Kasumi-1 (cell line): ENCODE measurements around the gene TRIM7.
"Not testable (repeated sequence)": the region's sequence is repeated elsewhere in the genome, so short reads cannot be mapped to it uniquely, and the experiment has no call there.

Experiments
- DNase-seq, 2 experiments: peaks; one replicate each; lab custom pipeline; 2025; lab: John Stamatoyannopoulos, UW

TRIM7 gene

DNA sequence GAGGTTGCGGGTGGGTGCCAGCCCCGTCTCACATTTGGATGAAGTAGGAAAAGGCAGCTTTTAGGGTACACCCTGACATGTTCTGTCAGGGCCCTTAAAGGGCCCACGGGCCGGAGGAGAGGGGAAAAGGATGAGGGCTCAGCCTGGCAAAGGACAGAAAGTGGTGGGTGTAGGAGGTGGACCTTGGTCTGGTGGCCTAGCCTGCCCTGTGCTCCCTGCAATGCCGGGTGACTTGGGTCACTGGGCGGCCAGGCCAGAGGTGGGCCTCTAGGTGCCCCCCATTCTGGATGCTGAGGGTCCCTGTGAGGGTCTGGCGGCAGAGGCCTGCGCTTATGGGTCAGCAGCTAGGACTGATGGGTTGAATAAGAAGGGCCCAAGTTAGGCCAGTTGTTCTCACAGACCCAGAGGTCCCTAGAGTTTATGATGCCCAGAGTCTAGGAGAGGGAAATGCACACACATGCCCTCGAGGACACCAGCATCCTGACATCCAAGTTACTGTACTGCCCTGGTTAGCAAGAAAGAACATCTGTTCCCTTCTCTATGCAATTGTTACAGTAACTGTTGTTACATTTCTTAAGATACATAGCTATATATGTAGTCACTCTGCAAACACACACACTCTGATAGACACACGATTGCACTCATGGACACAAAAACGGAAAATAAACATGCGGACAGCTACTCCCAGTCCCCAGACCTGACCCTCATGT lies 12.5 kb downstream of the TRIM7 start:
- no peak for DNase-seq

DNA sequence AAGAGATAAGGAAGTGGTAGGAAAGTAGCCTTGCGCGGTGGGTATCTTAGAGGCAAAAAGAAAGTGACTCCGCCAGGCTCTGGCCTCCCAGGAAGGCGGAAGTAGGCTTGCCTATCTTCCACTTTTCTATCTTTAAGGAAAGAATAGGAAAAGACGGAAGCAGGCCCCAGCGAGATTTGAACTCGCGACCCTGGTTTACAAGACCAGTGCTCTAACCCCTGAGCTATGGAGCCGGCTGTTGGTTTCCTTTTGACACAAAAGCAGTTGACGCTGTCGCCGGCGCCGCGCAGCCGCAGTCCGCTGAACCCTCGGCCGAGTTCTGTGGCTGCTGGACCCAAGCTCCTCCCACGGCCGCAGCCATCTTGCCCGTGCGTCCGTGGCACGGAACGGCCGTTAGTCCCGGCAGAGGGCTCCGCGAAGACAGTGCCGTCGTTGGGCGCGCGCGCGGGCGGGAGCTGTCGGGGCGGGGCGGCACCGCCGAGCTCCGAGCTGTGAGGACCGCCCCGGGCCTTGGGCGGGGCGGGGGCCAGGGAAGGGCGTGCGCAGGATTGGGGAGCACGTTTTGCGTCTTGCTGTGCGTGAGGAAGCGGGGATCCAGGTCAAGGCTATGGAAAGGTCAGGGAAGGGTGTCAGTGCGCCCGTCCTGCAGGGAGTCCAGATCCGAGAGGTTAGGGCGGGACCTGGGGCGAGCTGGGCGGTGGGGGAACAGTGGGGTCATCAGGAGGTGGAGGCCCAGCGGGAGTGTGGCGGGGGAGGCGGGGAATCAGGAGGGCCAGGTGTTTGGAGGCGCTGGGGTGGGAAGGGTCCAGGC lies 13.3 kb downstream of the TRIM7 start:
- DNase-seq, result no peak

DNA sequence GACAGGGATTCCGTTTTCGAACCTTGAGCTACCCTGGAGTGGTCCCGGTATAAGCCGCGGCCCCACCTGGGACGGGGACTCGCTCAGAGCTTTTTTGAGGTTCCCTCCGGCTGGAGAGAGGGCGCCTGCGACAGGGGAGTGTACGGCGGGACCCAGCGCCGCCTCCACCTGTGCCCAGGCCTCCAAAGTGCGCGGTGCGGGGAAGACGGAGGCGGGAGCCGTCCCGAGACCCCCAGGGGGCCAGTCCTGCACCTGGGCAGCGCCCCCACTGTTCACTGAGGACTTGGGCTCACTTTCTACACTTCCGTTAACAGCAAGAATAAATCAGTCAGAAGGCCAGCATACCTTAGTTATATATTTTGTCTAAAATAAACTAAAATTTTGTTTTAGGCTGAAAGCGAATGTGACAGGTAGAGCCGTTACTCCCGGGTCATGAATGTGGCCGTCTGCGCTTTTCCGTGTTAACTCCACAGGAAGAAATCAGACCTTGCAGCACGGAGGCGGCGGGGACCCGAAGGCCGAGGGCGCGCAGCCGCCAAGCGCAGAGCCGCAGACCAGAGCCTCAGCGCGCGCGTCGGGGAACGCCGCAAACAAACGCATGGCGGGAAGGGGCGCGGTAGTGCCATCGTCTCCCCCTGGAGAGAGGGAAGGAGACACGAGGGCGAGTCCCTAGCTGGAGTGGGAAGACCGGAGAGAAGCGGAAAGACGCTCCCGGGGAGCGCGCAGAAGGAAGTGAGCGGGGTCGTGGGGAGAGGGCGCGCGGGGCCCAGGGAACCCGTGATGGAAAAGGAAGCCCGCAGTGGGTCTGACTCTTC lies 14.1 kb downstream of the TRIM7 start:
- no peak for DNase-seq

DNA sequence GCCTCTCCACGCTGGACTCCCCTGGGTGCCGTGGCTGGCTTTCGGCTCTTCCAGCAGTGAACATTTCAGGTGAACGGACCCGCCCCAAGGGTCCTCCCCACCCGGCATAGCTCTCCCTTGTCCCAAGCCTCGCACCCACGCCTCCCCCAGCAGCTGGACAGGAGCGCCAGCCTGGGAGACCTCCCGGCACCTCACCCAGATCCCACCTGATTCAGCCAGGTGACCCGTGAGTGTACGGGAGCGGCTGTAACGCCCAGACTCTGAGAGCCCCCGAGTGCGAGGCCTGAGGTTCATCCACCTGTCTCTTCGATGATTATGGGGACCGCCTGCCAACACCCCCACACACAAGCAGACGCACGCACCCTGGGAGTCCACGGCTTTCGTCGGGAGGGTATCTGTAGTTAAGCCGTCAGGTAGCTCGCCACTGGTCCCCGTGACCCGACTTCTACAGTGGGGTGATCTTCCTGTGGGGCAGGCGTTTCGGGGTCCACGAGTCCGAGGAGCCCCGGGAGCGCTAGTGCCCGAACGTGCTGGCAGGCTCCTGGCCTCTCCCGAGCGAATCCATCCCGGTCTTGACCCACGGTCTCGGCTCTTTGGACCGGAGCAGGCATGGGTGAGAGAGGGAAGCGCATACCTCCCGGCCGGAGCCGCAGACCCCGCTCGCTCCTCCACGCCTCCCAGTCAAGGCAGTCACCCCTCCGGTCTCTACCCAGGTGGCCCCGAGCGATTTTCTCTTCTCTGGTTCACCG lies 14.9 kb downstream of the TRIM7 start:
- DNase-seq, result no peak

DNA sequence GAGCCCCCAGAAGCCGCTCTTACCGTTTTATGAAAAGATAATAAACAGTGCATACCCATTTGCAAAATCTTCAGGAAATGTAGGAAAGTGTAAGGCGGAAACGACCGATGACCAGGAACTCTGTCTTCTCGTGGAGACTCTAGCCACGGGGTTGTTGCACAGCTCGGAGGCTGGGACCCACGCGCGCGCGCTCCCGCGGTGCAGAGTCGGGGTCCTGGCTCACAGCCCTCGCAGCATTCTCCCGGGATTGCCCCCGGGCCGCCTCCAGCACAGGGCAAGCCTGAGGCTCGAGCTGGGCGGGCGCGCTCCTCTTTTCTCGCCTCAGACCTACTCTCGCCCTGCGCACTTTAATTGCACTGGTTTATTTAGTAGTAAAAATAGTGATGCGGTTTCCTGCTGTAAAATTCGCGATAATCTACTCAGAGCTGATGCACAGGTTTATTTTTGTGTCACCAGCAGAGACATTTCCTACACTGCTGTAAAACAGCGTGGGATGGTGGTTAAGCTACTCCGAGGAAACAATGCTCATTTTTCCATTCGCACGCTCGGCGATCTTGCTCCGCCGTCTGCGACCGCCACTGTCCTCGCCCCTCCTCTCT lies 15.5 kb downstream of the TRIM7 start:
- DNase-seq, result no peak

DNA sequence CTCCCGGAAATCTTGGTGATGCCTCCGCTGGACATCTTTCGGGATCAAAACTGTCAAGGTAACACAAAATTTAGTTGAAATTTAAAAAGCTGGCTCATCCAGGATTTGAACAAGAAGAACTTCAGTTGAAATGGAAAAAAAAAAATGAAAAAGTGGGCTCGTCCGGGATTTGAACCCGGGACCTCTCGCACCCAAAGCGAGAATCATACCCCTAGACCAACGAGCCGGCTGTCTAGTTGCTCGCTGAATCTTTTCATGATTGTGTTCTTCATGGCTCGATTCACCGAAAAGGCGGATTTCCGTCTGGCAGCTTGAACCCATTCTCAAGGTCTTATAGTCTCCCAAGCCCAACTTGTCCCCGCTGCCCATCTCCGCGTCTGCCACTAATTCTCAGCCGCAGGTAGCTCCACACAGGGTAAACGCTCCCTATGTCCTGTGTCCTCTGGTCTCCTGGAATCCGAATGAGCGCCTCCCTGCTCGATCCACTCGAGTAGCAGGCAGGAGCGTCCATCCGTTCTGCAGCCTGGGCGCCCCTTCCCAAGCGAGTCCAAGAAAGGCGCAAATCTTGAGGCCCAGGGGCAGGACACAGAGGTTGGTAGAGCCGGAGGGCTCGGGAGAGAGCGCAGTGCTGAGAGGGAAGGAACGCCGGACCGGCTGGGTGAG lies 16.2 kb downstream of the TRIM7 start:
- DNase-seq, result no peak

DNA sequence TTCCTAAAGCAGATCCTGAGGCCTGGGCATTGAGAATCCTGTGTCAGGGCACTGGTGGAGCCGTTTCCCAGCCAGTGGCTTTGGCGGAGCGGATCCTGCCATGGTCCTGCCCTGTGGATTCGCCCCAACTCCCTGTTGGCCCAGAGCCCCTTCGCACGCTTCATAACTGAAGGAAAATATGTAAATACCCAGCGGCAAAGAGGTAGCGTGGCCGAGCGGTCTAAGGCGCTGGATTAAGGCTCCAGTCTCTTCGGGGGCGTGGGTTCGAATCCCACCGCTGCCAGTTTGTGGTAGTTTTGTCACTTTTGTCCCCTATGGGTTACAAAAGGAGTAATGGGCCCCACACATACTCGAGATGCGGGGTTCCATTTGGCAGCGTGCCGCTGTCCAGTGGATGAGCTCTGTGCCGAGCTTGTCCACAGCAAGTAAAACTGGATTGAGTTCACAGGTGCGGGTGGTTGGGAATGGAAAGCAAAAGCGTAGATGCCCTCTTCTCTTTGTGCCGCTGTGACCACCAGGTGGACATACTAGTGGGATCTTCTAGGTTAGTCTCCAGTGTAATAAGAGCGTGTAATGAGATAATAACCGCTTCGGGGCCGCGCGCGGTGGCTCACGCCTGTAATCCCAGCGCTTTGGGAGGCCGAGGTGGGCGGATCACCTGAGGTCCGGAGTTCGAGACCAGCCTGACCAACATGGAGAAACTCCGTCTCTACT lies 17.3 kb downstream of the TRIM7 start:
- no peak for DNase-seq

DNA sequence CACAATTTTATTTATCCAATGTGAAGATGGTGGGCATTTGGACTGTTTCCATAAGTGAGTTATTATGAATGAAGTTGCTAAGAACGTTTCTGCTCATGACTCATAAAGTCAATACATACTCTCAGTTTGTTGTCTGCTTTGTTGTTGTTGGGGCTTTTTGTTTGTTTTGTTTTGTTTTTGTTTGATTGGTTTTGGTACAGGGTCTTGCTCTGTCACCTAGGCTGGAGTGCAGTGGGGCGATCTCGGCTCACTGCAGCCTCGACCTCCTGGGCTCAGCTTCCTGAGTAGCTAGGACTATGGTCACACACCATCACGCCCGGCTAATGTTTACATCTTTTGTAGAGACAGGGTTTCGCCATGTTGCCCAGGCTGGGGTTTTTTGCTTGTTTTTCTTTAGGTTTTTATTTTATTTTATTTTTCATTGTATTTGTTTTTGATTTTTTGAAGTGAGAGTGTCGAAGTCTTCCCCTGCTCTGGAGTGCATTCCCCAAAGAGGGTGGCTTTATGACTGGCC lies 18.0 kb downstream of the TRIM7 start:
- DNase-seq, result no peak

DNA sequence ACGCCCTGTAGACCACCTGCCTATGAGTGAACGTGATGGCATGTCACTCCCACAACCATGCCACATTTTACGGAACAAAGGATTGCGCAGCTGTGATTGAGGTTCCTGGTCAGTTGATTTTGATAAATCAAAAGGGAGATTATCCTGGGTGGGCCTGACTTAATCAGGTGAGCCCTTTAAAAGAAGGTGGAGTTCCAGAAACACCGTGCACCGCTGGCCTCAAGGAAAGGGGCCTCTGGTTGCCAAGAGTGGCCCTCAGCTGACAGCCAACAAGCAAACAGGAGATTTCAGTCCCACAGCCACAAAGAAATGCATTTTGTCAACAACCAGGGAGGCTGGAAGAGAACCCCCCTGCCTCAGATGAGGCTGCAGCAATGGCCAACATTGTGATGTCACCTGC lies 19.0 kb downstream of the TRIM7 start:
- DNase-seq, result no peak

DNA sequence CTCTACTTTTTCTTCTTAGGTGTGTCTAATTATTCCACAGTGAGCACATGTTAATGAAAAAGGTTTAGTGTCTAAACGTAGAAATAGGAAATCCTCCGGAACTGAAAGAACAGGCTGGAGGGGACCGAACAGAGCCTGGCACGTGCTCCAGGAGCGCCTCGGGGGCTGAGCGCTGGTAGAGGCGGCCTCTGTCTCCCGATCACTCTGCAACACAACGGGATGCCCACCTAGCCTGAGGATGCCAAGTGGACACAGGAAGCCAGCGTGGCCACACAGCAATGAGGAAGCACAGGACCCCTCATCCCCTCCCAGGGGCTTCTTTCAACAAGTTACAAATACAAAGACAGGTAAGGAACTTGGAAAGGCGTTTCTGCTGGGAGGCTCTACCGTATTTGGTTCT lies 19.4 kb downstream of the TRIM7 start:
- DNase-seq, result no peak

DNA sequence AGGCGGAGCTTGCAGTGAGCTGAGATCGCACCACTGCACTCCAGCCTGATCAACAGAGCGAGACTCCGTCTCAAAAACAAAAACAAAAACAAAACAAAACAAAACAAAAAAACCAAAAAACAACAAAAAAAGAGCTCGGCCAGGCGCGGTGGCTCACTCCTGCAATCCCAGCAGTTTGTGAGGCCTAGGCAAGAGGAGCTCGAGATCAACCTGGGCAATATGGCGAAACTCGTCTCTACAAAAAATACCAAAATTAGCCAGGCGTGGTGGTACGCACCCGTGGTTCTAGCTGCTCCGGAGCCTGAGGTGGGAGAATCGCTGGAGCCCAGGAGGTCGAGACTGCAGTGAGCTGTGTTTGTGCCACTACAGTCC lies 20.2 kb downstream of the TRIM7 start:
- no peak for DNase-seq

DNA sequence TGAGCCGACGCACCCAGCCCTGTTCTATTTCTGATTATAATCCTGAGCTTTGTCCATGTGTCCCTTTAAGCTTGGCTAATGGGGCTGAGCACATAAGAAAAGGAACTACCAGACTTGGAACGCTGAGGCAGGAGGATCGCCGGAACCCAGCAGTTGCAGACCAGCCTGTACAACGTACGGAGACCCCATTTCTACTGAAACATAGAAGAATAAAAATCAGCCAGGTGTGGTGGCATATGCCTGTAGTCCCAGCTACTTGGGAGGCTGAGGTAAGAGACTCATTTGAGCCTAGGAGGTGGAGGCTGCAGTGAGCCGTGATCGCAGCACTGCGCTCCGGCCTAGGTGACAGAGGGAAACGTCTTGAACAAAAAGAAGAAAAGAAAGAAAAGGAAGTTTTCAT lies 22.3 kb downstream of the TRIM7 start:
- no peak for DNase-seq

DNA sequence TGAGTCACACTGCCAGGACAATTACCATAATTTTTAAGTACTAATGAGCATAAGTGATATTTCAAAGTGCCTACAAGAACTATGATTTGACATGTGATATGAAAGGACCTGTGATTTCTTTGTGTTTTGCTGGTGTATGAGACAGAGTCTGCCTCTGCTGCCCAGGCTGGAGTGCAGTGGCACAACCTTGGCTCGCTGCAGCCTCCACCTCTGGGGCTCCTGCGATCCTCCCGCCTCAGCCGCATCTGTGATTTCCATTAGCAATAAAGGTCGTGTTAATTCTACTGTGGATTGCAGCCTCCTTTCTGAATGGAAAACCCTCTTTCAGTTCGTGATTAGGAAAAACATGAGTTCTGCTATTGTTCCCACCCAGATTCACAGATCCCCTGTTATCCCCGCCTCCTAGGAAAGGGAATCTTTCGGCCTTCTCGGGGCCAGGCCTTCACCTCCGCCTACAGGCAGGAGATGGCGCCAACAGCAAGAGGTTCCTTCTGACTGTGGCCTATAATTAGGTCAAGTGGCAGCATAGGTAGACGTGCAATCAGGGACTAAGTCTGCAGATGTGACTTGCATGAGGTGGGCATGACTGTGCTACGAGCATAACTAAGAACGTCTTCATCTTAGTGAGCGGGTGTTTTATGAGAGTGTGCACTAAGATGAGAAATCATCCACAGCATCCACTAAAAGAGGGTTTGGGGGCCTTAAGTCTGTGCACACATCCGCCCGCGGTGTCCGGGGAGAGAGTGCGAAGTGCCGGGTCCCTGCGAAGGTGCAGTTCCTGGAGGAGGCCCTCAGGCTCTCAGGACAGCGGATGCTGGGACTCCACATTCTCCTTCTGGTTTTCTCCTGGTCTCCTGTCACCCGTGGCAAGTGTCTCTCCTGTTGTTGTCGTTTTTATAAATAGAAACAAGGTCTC lies 23.1 kb downstream of the TRIM7 start:
- DNase-seq, result no peak

DNA sequence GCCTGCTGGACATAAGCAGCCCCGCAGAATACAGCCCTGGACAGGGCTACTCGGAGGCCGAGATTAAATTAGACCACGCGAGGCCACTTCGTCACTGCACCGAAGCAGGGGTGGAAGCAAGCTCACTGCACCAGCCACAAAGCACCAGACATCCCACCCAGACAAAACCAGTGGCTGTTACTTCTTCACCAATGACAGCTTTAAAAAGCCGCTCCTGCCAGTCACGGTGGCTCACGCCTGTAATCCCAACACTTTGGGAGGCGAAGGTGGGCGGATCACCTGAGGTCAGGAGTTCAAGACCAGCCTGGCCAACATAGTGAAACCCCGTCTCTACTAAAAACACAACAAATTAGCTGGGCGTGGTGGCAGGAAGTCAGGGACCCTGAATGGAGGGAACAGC lies 27.4 kb downstream of the TRIM7 start:
- DNase-seq, result not testable (repeated sequence)

DNA sequence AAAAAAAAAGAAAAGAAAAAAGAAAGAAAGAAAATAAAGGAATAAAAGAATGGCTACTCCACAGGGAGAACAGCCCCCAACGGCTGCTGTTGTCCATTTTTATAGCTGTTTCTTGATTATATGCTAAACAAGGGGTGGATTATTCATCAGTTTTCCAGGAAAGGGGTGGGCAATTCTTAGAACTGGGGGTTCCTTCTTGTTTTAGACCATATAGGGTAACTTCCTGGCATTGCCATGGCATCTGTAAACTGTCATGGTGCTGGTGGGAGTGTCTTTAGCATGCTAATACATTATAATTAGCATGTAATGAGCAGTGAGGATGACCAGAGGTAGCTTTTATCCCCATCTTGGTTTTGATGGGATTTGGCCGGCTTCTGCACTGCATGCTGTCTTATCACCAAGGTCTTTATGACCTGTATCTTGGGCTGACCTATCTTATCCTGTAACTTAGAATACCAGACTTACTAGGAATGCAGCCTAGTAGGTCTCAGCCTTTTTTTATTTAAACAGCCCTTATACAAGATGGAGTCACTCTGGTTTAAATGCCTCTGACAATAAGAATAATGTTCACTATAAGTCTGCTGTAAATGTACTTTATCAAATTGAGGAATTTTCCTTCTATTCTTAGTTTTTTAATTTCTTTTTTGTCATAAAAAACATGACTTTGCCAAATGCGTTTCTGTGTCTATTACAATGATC lies 28.6 kb downstream of the TRIM7 start:
- DNase-seq, result no peak

DNA sequence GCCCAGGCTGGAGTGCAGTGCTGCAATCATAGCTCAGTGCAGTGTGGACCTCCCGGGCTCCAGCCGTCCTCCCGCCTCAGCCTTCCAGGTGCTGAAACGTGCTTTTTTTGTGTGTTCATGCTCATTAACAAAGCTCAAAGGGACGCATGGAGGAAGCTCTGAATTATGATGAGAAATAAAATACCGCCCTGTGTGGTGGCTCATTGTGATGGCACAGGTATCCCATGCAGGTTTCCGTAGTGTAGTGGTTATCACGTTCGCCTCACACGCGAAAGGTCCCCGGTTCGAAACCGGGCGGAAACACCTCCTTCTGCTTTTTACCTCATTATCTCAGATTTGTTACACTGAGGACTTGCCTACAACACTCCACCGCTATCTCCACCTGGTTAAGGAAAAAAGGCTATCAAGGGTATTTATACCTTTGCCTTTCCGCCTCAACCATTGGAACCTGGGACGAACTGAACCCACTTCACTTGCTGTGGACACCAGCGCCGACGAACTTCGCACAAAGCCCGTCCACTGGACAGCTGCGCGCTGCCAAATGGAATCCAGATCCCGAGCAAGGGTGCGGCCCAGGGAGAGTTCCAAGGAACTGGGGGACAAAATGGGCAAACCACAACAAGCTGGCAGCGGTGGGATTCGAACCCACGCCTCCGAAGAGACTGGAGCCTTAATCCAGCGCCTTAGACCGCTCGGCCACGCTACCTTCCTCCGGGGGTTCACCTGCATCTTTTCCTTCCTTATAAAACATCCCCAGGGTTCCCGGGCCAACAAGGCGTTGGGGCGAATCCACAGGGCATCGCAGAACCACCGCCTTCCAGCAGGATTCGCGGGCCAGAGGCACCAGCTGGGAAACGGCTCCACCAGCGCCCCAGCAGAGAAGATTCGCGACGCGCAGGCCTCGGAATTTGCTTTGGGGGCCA lies 31.3 kb downstream of the TRIM7 start:
- DNase-seq, result no peak

DNA sequence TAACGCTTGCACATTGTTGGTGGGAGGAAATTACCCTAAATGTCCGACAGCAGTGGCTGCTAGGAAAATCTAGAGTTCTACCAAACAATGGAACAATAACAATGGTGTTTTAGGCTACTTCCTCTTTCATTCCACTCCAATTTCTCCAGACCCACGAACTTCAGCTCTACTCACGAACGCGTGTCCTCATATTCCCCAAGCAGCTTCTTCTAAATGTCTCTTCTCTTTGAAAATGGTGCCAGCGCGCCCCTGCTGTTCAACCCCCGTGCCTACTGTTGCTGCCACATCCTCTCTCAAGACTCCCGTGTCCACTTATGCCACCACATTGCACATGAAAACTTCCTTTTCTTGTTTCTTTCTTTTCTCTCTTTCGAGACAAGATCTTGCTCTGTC lies 32.0 kb downstream of the TRIM7 start:
- no peak for DNase-seq
